Karpas-422 (cell line): ENCODE data around the gene RASSF8. TPM values are rescaled to one million over a fixed set of nuclear protein-coding genes. Genes with fewer than 3 reads are reported as not detected.

ENCODE experiments used
- DNase-seq: peaks from one replicate; pipeline ENCODE4 v3.0.0-alpha.2; 2015
- H2AFZ ChIP-seq: fragments of 200-600 bp; sonication (generic); 2 replicates; pipeline ENCODE4 v1.6.1; 2014; ENCODE audit warnings: antibody characterized with exemption, low read length, mixed read lengths
- H3K27ac ChIP-seq: fragments of 200-600 bp; sonication (generic); 2 replicates; pipeline ENCODE4 v1.5.1; 2014; ENCODE audit warnings: mild to moderate bottlenecking, low read length, moderate library complexity
- H3K27me3 ChIP-seq: fragments of 200-600 bp; sonication (generic); 2 replicates; pipeline ENCODE4 v1.6.1; 2014; ENCODE audit warnings: low read length, mixed read lengths
- H3K36me3 ChIP-seq: fragments of 200-600 bp; sonication (generic); 2 replicates; pipeline ENCODE4 v1.6.1; 2014; ENCODE audit warnings: low read length, mixed read lengths; ENCODE audit not compliant: insufficient read depth
- H3K4me1 ChIP-seq: fragments of 200-600 bp; sonication (generic); 2 replicates; pipeline ENCODE4 v1.6.1; 2014; ENCODE audit warnings: mild to moderate bottlenecking, low read length, mixed read lengths
- H3K4me2 ChIP-seq: fragments of 200-600 bp; sonication (generic); 2 replicates; pipeline ENCODE4 v1.6.1; 2014; ENCODE audit warnings: low read length, low read depth, mild to moderate bottlenecking; ENCODE audit not compliant: poor library complexity, severe bottlenecking
- H3K4me3 ChIP-seq: fragments of 200-600 bp; sonication (generic); 2 replicates; pipeline ENCODE4 v1.5.1; 2014; ENCODE audit warnings: mild to moderate bottlenecking, antibody characterized with exemption, low read length, mixed read lengths
- H3K79me2 ChIP-seq: fragments of 200-600 bp; sonication (generic); 2 replicates; pipeline ENCODE4 v1.6.1; 2014; ENCODE audit warnings: mild to moderate bottlenecking, low read length, mixed read lengths
- H3K9ac ChIP-seq: fragments of 200-600 bp; sonication (generic); 2 replicates; pipeline ENCODE4 v1.6.0; 2014; ENCODE audit warnings: low read length
- H3K9me2 ChIP-seq: fragments of 200-600 bp; sonication (generic), shearing (Covaris generic); replicated peaks from 2 replicates; pipeline ENCODE4 v1.6.0; 2014; ENCODE audit warnings: mild to moderate bottlenecking, low read length, moderate library complexity; ENCODE audit not compliant: insufficient read depth
- H3K9me3 ChIP-seq: fragments of 300-700, 200-600 bp; sonication (generic); 2 replicates; pipeline ENCODE4 v1.6.1; 2014; ENCODE audit warnings: low read length, mixed read lengths
- H4K20me1 ChIP-seq: fragments of 200-600 bp; sonication (generic); 2 replicates; pipeline ENCODE4 v1.6.1; 2014; ENCODE audit warnings: mild to moderate bottlenecking, antibody characterized with exemption, low read length, low read depth; ENCODE audit not compliant: insufficient read depth
- total RNA-seq: library from RNA; depleted of rRNA; stranded (reverse); fragments of >200 nt; shearing (Covaris generic); gene quantifications from 2 replicates; pipeline ENCODE4 v1.2.3, GENCODE V29; 2014; ENCODE audit warnings: low replicate concordance

RASSF8 gene
- total RNA-seq, 1 experiment from 2014 or later = 0.45 TPM

DNA sequence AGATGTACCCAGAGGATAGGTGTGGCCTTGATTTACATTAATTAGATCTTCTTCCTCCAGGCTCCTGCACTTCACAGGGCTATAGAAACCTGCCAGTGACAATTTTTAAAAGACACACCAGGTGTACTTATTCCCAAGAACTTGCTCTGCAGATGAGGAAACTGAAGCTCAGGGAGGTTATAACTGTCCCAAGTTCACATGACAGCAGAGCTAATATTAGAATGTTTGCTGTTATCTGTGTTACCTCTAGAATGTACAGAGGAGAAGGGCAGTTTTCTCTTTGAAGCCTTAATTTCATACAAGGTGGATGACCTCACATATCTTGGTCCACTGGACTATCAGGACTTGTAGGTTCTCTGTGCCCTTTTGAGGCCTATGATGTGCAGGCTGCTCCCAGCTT lies 27.7 kb downstream of the RASSF8 start:
- no peak overlapping the region for H3K4me2 ChIP-seq
- no peak for DNase-seq
- no peak overlapping the region for H3K4me3 ChIP-seq
- no peak overlapping the region for H2AFZ ChIP-seq
- no peaks in the 10 kb centered on the region for H3K36me3 ChIP-seq
- H3K4me1 ChIP-seq = no peaks in the 10 kb centered on the region
- H3K9ac ChIP-seq = no peak overlapping the region
- H4K20me1 ChIP-seq = no peaks in the 10 kb centered on the region
- H3K27ac ChIP-seq = no peak overlapping the region
- H3K9me2 ChIP-seq = no peaks in the 10 kb centered on the region
- H3K27me3 ChIP-seq = no peaks in the 10 kb centered on the region
- H3K9me3 ChIP-seq = no peaks in the 10 kb centered on the region
- no peaks in the 10 kb centered on the region for H3K79me2 ChIP-seq

DNA sequence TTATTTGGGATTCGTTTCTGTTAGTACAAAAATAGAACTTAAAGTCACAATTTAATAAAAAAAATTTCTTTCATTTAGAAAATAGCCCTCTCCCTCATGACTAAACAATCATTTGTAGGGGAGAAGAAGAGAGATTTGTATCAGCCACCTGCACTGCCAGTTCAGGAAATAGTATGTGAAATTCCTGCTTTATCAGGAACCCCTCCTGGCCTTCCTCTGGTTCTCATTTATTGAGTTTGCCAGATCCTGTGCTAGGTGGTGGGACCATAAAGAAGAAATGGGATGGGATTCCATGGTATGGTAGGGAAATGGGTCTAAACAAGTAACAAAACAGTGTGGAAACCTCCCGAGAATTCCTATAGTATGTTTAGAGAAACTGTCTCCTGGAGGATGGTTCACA lies 30.0 kb downstream of the RASSF8 start:
- no peaks in the 10 kb centered on the region for H3K4me1 ChIP-seq
- no peak overlapping the region for H3K4me2 ChIP-seq
- H3K4me3 ChIP-seq = no peak overlapping the region
- no peaks in the 10 kb centered on the region for H4K20me1 ChIP-seq
- DNase-seq = no peak
- H3K36me3 ChIP-seq = no peaks in the 10 kb centered on the region
- H3K79me2 ChIP-seq = no peaks in the 10 kb centered on the region
- no peaks in the 10 kb centered on the region for H3K9me3 ChIP-seq
- no peaks in the 10 kb centered on the region for H3K27me3 ChIP-seq
- no peak overlapping the region for H3K27ac ChIP-seq
- H3K9ac ChIP-seq = no peak overlapping the region
- H3K9me2 ChIP-seq = no peaks in the 10 kb centered on the region
- H2AFZ ChIP-seq = no peak overlapping the region

DNA sequence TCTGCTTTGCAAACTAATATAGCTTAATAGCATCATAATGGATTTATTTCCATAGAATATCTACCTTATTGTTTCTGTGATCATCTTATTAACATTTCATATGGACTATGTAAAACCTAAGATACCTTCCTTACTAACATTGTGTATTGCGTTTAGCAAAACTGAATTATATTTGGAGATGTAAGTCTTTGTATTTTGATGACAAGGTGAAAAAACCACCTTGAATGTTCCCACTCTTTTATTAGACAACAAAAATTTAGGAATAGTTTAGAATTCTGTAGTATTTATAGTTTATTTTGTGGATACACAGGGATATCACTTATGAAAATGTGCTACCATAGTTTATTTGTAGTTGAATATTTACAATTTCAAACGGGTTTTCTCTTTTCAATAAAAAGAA lies 32.0 kb downstream of the RASSF8 start:
- Histone ChIP-seq H2AFZ (no peak overlapping the region), H3K27me3 (no peaks in the 10 kb centered on the region), H3K79me2 (no peaks in the 10 kb centered on the region), H3K36me3 (no peaks in the 10 kb centered on the region), H3K9me3 (no peaks in the 10 kb centered on the region), H4K20me1 (no peaks in the 10 kb centered on the region), H3K4me2 (no peak overlapping the region), H3K4me1 (no peaks in the 10 kb centered on the region), H3K27ac (no peak overlapping the region), H3K4me3 (no peak overlapping the region), H3K9ac (no peak overlapping the region), H3K9me2 (no peaks in the 10 kb centered on the region)
- DNase-seq = no peak

DNA sequence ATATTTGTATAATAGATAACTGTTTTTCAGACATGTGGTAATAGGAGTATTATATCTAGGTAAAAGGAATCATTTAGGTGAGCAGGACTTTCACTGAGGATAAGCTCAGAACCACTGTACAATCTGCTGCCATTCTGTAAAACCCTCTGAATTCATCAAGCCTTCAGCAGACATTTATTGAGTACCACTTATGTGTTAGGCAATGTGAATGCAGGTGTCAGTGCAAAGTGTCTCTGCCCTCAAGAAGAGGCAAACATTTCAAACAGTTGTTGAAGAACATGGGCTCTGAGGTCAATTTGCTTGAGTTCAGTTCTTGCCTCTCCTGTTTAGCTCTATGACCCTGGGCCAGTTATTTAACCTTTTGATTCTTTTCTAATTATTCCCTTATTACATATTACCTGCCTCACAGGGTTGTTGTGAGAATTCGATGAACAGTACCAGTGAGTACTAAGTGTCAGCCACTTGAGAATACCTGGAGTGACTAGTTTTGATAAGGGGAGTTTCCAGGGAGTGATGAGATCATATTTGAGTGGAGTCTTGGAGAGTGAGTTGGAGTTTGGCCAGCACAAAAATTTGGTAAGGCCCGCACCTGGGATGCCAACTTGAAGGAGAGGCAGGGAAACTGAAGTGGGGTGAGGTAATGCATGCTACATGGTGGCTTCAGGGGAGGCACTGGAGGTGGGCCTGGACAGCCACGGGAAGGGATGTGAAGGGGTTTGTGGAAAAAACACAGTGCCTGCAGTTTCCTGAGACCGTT lies 33.7 kb downstream of the RASSF8 start:
- H3K9me3 ChIP-seq = no peaks in the 10 kb centered on the region
- DNase-seq = no peak
- H2AFZ ChIP-seq = no peak overlapping the region
- H3K9ac ChIP-seq = no peak overlapping the region
- no peak overlapping the region for H3K27ac ChIP-seq
- no peak overlapping the region for H3K4me2 ChIP-seq
- H3K36me3 ChIP-seq = no peaks in the 10 kb centered on the region
- no peak overlapping the region for H3K4me3 ChIP-seq
- H3K9me2 ChIP-seq = no peaks in the 10 kb centered on the region
- H4K20me1 ChIP-seq = no peaks in the 10 kb centered on the region
- H3K27me3 ChIP-seq = no peaks in the 10 kb centered on the region
- no peaks in the 10 kb centered on the region for H3K79me2 ChIP-seq
- H3K4me1 ChIP-seq = no peaks in the 10 kb centered on the region

DNA sequence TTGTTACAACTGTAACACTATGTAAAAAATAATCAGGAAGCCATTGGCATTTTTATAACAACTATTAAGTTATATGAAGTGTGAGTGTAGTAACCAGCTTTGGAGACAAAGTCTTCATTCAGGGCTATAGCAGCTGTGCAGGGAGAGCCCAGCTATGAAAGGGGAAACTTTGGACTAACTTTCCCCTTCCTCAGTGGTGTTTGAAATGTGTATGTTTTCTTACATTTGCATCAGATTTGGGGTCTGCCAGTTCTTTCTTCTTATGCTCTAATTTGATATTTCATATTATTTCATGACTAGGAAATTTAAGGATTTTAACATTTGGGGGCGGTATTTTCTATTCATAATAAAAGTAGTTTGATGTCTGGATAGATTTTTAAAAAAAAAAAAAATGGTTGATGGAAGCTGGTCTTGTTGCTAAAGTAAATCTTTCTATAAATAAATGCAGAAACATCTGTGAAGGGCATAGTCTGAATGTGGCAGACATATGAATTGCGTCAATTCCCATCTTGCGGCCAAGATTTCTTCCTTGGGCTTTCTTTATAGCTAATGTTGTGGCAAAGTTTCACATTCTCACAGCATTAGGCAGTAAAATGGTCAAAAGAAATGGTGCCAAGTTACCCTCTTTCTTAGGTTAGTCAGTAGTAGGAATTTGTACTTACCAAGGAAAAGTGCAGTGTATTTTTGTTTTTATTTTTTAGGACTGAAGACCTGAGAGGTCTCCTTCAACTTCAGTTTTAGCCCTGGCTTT lies 35.6 kb downstream of the RASSF8 start:
- no peak overlapping the region for H2AFZ ChIP-seq
- H3K4me2 ChIP-seq = no peak overlapping the region
- H3K27ac ChIP-seq = no peak overlapping the region
- H3K9me2 ChIP-seq = no peaks in the 10 kb centered on the region
- no peaks in the 10 kb centered on the region for H3K9me3 ChIP-seq
- H3K4me3 ChIP-seq = no peak overlapping the region
- no peak overlapping the region for H3K9ac ChIP-seq
- H3K79me2 ChIP-seq = no peaks in the 10 kb centered on the region
- no peak for DNase-seq
- no peaks in the 10 kb centered on the region for H3K27me3 ChIP-seq
- H3K36me3 ChIP-seq = no peaks in the 10 kb centered on the region
- H3K4me1 ChIP-seq = no peaks in the 10 kb centered on the region
- no peaks in the 10 kb centered on the region for H4K20me1 ChIP-seq

DNA sequence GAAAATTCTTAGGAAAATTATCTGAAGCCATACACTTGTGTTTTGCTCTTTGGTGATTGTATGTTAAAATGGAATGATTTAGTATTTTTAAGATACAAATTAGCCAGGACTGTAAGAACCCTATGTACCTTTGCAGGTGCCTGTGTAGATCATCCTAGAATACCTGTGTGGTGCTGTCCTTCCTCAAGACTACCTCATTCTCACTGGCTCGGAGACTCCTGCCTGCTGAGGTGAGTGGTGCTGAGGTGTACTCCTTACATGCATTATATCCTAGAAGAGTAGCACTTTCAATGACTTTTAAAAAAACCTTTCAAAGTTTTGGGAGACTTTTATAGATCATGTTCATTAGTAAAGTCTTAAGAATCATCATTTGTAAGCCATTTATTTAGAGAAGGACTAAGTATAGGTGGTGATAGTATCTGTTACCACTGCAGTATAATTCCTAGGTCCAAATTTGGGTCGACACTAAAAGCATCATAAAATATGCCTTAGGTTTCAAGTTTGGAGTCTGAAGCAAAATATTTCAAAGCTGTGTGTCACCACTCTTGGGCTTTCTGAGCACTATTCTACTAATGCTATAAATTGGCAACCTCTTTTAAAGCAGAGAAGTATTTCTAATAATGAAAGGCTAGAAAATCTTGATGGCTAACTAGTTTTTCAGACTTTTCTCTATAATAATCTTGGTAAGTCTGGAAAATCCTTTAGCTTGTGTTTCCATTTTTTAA lies 36.6 kb downstream of the RASSF8 start:
- Histone ChIP-seq H2AFZ (no peak overlapping the region), H3K79me2 (no peaks in the 10 kb centered on the region), H4K20me1 (no peaks in the 10 kb centered on the region), H3K9me3 (no peaks in the 10 kb centered on the region), H3K4me3 (no peak overlapping the region), H3K36me3 (no peaks in the 10 kb centered on the region), H3K9ac (no peak overlapping the region), H3K27me3 (no peaks in the 10 kb centered on the region), H3K9me2 (no peaks in the 10 kb centered on the region), H3K27ac (no peak overlapping the region), H3K4me1 (no peaks in the 10 kb centered on the region), H3K4me2 (no peak overlapping the region)
- DNase-seq = no peak

DNA sequence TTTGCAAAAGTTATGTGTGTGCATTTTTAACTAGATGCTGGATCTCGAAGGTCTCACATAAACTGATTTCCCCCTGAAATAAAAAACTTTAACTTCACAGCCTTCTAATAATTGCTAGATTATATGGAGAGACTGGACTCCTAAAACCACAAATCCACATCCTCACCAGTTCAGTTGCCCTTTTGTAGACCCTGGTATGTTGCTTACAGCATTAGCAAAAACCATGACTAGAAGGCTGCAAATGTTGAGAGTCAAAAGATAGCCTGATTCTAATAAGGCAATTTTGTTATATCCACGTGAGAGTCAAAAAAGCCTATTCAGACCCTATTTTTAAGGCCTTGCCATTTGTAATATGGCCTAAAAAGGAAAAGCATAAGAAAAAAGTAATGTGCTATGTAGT lies 37.4 kb downstream of the RASSF8 start:
- no peaks in the 10 kb centered on the region for H3K27me3 ChIP-seq
- H3K9ac ChIP-seq = no peak overlapping the region
- H3K9me2 ChIP-seq = no peaks in the 10 kb centered on the region
- no peak overlapping the region for H2AFZ ChIP-seq
- H3K9me3 ChIP-seq = no peaks in the 10 kb centered on the region
- H3K27ac ChIP-seq = no peak overlapping the region
- H3K4me1 ChIP-seq = no peaks in the 10 kb centered on the region
- no peaks in the 10 kb centered on the region for H3K36me3 ChIP-seq
- no peaks in the 10 kb centered on the region for H3K79me2 ChIP-seq
- no peak overlapping the region for H3K4me3 ChIP-seq
- H4K20me1 ChIP-seq = no peaks in the 10 kb centered on the region
- no peak overlapping the region for H3K4me2 ChIP-seq
- no peak for DNase-seq

DNA sequence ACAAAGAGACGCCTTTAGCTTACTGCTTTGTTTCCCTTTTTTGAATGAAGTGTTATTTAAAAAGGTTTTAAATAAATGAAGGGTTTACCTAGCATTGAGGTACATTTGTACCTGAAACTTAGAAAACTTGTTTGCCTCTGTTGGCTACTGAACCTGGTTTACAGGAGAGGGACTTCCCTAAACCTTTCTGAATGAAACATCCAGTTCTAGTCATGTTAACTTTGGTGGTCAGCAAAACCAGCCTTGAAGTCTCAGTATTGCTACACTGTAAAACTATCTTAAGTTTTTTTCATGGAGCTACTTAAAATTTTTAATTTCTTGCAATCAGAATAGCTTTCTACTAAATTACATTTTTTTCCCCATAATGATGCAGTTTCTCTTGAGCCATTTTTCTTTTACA lies 38.2 kb downstream of the RASSF8 start:
- Histone ChIP-seq H3K36me3 (no peaks in the 10 kb centered on the region), H3K4me1 (no peaks in the 10 kb centered on the region), H3K4me2 (no peak overlapping the region), H3K9me2 (no peaks in the 10 kb centered on the region), H4K20me1 (no peaks in the 10 kb centered on the region), H3K27ac (no peak overlapping the region), H2AFZ (no peak overlapping the region), H3K9ac (no peak overlapping the region), H3K9me3 (no peaks in the 10 kb centered on the region), H3K79me2 (no peaks in the 10 kb centered on the region), H3K4me3 (no peak overlapping the region), H3K27me3 (no peaks in the 10 kb centered on the region)
- no peak for DNase-seq
